ENCODE results near the gene DNAH1. TPM values are rescaled to one million over a fixed set of nuclear protein-coding genes. Genes with fewer than 3 reads are reported as not detected.

The DNAH1 gene
- total RNA-seq, 1 donor from 2014 or later = 0.80 TPM

DNA sequence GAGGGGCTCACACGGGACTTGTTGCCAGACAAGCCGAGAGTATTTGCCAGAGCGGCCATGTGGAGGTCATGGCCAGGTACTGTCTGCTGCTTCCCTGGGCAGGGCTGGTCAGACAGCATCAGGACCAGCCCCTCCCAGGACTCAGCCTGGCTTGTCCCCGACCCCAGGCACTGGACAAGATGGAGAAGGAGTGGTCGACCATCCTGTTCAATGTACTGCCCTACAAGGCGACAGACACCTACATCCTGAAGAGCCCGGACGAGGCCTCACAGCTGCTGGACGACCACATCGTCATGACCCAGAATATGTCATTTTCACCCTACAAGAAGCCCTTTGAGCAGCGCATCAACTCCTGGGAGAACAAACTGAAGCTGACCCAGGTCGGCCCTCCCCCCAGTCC lies 38.6 kb downstream of the DNAH1 start:
- no peaks in the 10 kb centered on the region for H3K4me1 Mint-ChIP-seq
- no peak overlapping the region for H3K4me3 Mint-ChIP-seq
- no peaks in the 10 kb centered on the region for H3K9me3 Mint-ChIP-seq
- no peak overlapping the region for H3K4me3 ChIP-seq
- H3F3A ChIP-seq (ENCODE audit: low read depth) = no peaks in the 10 kb centered on the region
- no peaks in the 10 kb centered on the region for H3K36me3 ChIP-seq
- H3K79me2 ChIP-seq (ENCODE audit: low read depth) = no peaks in the 10 kb centered on the region
- no peak overlapping the region for H3K4me2 ChIP-seq
- peaks cover 2% of the 10 kb centered on the region for H3K27me3 Mint-ChIP-seq (ENCODE audit: insufficient read depth, low read depth)
- H3K27ac ChIP-seq = no peak overlapping the region
- no peak overlapping the region for H3K27ac Mint-ChIP-seq
- no peaks in the 10 kb centered on the region for H3K36me3 Mint-ChIP-seq
- TF ChIP-seq EZH2phosphoT487 (IDR thresholded peaks at IDR 0.05) (no peak), EZH2 (IDR thresholded peaks at IDR 0.05) (no peak)
- TF ChIP-seq, protein P1, sequence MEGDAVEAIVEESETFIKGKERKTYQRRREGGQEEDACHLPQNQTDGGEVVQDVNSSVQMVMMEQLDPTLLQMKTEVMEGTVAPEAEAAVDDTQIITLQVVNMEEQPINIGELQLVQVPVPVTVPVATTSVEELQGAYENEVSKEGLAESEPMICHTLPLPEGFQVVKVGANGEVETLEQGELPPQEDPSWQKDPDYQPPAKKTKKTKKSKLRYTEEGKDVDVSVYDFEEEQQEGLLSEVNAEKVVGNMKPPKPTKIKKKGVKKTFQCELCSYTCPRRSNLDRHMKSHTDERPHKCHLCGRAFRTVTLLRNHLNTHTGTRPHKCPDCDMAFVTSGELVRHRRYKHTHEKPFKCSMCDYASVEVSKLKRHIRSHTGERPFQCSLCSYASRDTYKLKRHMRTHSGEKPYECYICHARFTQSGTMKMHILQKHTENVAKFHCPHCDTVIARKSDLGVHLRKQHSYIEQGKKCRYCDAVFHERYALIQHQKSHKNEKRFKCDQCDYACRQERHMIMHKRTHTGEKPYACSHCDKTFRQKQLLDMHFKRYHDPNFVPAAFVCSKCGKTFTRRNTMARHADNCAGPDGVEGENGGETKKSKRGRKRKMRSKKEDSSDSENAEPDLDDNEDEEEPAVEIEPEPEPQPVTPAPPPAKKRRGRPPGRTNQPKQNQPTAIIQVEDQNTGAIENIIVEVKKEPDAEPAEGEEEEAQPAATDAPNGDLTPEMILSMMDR (IDR thresholded peaks at IDR 0.05) = no peak
- H3K9ac ChIP-seq = no peak overlapping the region
- H3K9me3 ChIP-seq (ENCODE audit: low read depth) = no peaks in the 10 kb centered on the region
- no peaks in the 10 kb centered on the region for H4K20me1 ChIP-seq (ENCODE audit: low read depth)
- no peaks in the 10 kb centered on the region for H3K4me1 ChIP-seq
- no peak overlapping the region for H2AFZ ChIP-seq (replicated peaks)
- no peaks in the 10 kb centered on the region for H3K27me3 ChIP-seq
- no peak for DNase-seq (ENCODE audit: low spot score)

DNA sequence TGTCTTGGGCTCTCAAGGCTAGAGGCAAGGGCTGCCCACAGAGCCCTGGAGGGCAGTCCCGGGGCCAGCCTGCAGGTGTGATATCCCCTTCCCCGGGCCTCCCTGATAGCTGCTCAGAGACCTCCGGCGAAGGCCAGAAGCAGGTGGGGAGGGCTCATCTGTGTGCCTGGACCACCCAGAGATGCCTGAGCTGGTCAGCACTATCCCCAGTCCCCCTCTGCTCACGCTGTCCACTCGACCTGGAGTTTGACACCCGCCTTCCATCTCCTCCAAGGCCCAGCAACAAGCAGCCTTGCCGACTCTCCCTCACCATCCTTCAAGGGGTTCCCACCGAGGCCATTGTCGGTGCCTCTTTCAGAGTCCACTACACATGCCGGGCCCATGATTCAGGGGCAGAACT lies 39.4 kb downstream of the DNAH1 start:
- H3K36me3 Mint-ChIP-seq = no peaks in the 10 kb centered on the region
- no peak overlapping the region for H3K4me2 ChIP-seq
- H3K9me3 ChIP-seq (ENCODE audit: low read depth) = no peaks in the 10 kb centered on the region
- no peaks in the 10 kb centered on the region for H3K9me3 Mint-ChIP-seq
- H2AFZ ChIP-seq (replicated peaks) = no peak overlapping the region
- TF ChIP-seq, protein P1 (IDR thresholded peaks at IDR 0.05) = no peak
- TF ChIP-seq EZH2phosphoT487 (IDR thresholded peaks at IDR 0.05) (no peak), EZH2 (IDR thresholded peaks at IDR 0.05) (no peak)
- H3K27me3 ChIP-seq = no peaks in the 10 kb centered on the region
- no peaks in the 10 kb centered on the region for H4K20me1 ChIP-seq (ENCODE audit: low read depth)
- no peak overlapping the region for H3K27ac Mint-ChIP-seq
- H3K4me1 Mint-ChIP-seq = no peaks in the 10 kb centered on the region
- H3K4me1 ChIP-seq = no peaks in the 10 kb centered on the region
- no peak overlapping the region for H3K4me3 ChIP-seq
- no peaks in the 10 kb centered on the region for H3K79me2 ChIP-seq (ENCODE audit: low read depth)
- no peak overlapping the region for H3K27ac ChIP-seq
- no peaks in the 10 kb centered on the region for H3K36me3 ChIP-seq
- H3K27me3 Mint-ChIP-seq (ENCODE audit: insufficient read depth, low read depth) = peaks cover 4% of the 10 kb centered on the region
- H3K4me3 Mint-ChIP-seq = no peak overlapping the region
- H3K9ac ChIP-seq = no peak overlapping the region
- H3F3A ChIP-seq (ENCODE audit: low read depth) = no peaks in the 10 kb centered on the region
- DNase-seq (ENCODE audit: low spot score) = no peak

DNA sequence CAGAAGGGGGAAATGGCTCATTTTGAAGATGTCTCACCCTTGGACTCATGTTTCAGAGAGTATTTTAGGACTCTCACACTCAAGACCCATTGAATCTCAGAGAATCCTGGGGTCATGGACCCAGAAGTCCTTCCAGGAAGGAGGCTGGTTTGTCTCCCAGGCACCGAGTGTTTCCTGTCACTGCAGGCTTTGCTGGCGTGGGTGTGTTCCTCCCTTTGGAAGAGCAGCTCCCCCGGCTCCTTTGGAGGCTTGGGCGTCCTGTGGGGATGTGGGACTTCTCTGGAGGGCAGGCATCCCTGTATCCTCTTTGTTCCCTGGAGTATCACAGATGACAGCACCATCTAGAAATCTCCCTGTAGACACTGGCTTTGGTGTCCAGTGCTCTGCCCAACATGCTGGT lies 40.0 kb downstream of the DNAH1 start:
- Histone ChIP-seq H2AFZ (replicated peaks) (no peak overlapping the region), H3K9ac (no peak overlapping the region), H3F3A (ENCODE audit: low read depth) (no peaks in the 10 kb centered on the region), H4K20me1 (ENCODE audit: low read depth) (no peaks in the 10 kb centered on the region), H3K27ac (no peak overlapping the region), H3K36me3 (no peaks in the 10 kb centered on the region), H3K79me2 (ENCODE audit: low read depth) (no peaks in the 10 kb centered on the region), H3K9me3 (ENCODE audit: low read depth) (no peaks in the 10 kb centered on the region), H3K4me3 (no peak overlapping the region), H3K4me2 (no peak overlapping the region), H3K27me3 (no peaks in the 10 kb centered on the region), H3K4me1 (no peaks in the 10 kb centered on the region)
- TF ChIP-seq, protein P1 (IDR thresholded peaks at IDR 0.05) = no peak
- TF ChIP-seq EZH2phosphoT487 (IDR thresholded peaks at IDR 0.05) = no peak
- no peak for TF ChIP-seq EZH2 (IDR thresholded peaks at IDR 0.05)
- no peaks in the 10 kb centered on the region for H3K36me3 Mint-ChIP-seq
- DNase-seq (ENCODE audit: low spot score) = no peak
- H3K4me1 Mint-ChIP-seq = no peaks in the 10 kb centered on the region
- peaks cover 4% of the 10 kb centered on the region for H3K27me3 Mint-ChIP-seq (ENCODE audit: insufficient read depth, low read depth)
- H3K4me3 Mint-ChIP-seq = no peak overlapping the region
- no peak overlapping the region for H3K27ac Mint-ChIP-seq
- H3K9me3 Mint-ChIP-seq = no peaks in the 10 kb centered on the region

Measured in neural progenitor cell (in vitro differentiated cells).